H9 (cell line): ENCODE results near the gene PRAMEF10. TPM values are rescaled to one million over a fixed set of nuclear protein-coding genes. Genes with fewer than 3 reads are reported as not detected.
"Not testable (repeated sequence)": the region's sequence is repeated elsewhere in the genome, so short reads cannot be mapped to it uniquely, and the experiment has no call there.

Experiments
- DNase-seq: peaks from one replicate; pipeline ENCODE4 v3.0.0-alpha.2; 2017
- H2AFZ ChIP-seq: one replicate; pipeline ENCODE4 v1.6.1; 2013; ENCODE audit warnings: mild to moderate bottlenecking, low read length, control low read depth, moderate library complexity
- H2AK5ac ChIP-seq: 2 replicates; pipeline ENCODE4 v1.6.1; 2013; ENCODE audit warnings: low read length, control low read depth, mixed read lengths; ENCODE audit not compliant: insufficient read length
- H2BK120ac ChIP-seq: one replicate; pipeline ENCODE4 v1.6.1; 2013; ENCODE audit warnings: low read depth, mild to moderate bottlenecking, low read length, control low read depth, inconsistent platforms; ENCODE audit not compliant: poor library complexity, severe bottlenecking
- H2BK12ac ChIP-seq: 2 replicates; pipeline ENCODE4 v1.6.1; 2013; ENCODE audit warnings: low read length, control low read depth, mixed read lengths, low read depth; ENCODE audit not compliant: insufficient read length
- H2BK15ac ChIP-seq: 2 replicates; pipeline ENCODE4 v1.6.1; 2013; ENCODE audit warnings: low read depth, low read length, control low read depth
- H2BK20ac ChIP-seq: one replicate; pipeline ENCODE4 v1.6.1; 2013; ENCODE audit warnings: low read depth, mild to moderate bottlenecking, low read length, control low read depth, inconsistent platforms; ENCODE audit not compliant: poor library complexity, severe bottlenecking
- H2BK5ac ChIP-seq: 2 replicates; pipeline ENCODE4 v1.6.1; 2013; ENCODE audit warnings: low read length, control low read depth, mixed read lengths; ENCODE audit not compliant: insufficient read length
- H3K14ac ChIP-seq: 2 replicates; pipeline ENCODE4 v1.6.1; 2013; ENCODE audit warnings: low read length, control low read depth; ENCODE audit not compliant: insufficient read depth
- H3K18ac ChIP-seq: 2 replicates; pipeline ENCODE4 v1.6.1; 2013; ENCODE audit warnings: low read depth, mild to moderate bottlenecking, mixed read lengths, low read length, control low read depth; ENCODE audit not compliant: insufficient read length
- H3K23ac ChIP-seq: 2 replicates; pipeline ENCODE4 v1.6.1; 2013; ENCODE audit warnings: low read length, control low read depth, mixed read lengths, low read depth; ENCODE audit not compliant: insufficient read length
- H3K23me2 ChIP-seq: 2 replicates; pipeline ENCODE4 v1.6.1; 2013; ENCODE audit warnings: low read depth, mild to moderate bottlenecking, mixed read lengths, low read length, control low read depth; ENCODE audit not compliant: insufficient read length, poor library complexity, severe bottlenecking
- H3K27ac ChIP-seq: 2 replicates; pipeline ENCODE4 v1.5.1; 2013; ENCODE audit warnings: low read length, control low read depth, mixed read lengths, low read depth; ENCODE audit not compliant: insufficient read length
- H3K27me3 ChIP-seq: 2 replicates; pipeline ENCODE4 v1.6.1; 2013; ENCODE audit warnings: low read length, control low read depth, inconsistent platforms; ENCODE audit not compliant: insufficient read depth
- H3K4ac ChIP-seq: 2 replicates; pipeline ENCODE4 v1.6.1; 2013; ENCODE audit warnings: low read depth, mild to moderate bottlenecking, control low read depth, inconsistent platforms, low read length, moderate library complexity
- H3K4me1 ChIP-seq: 2 replicates; pipeline ENCODE4 v1.6.1; 2013; ENCODE audit warnings: low read length, control low read depth, inconsistent platforms; ENCODE audit not compliant: insufficient read depth
- H3K4me2 ChIP-seq: 2 replicates; pipeline ENCODE4 v1.6.1; 2013; ENCODE audit warnings: low read length, control low read depth, mixed read lengths; ENCODE audit not compliant: insufficient read length, insufficient read depth
- H3K56ac ChIP-seq: 2 replicates; pipeline ENCODE4 v1.6.1; 2013; ENCODE audit warnings: low read depth, mild to moderate bottlenecking, mixed read lengths, low read length, control low read depth; ENCODE audit not compliant: insufficient read length
- H3K79me1 ChIP-seq: 2 replicates; pipeline ENCODE4 v1.6.1; 2013; ENCODE audit warnings: low read depth, mild to moderate bottlenecking, moderate library complexity, low read length, control low read depth, inconsistent platforms; ENCODE audit not compliant: insufficient read depth, poor library complexity, severe bottlenecking
- H3K79me2 ChIP-seq: 2 replicates; pipeline ENCODE4 v1.6.1; 2013; ENCODE audit warnings: low read length, control low read depth, inconsistent platforms; ENCODE audit not compliant: insufficient read depth
- H3K9ac ChIP-seq: 2 replicates; pipeline ENCODE4 v1.6.1; 2013; ENCODE audit warnings: low read length, control low read depth, mixed read lengths; ENCODE audit not compliant: insufficient read length; ENCODE audit errors: extremely low read depth
- H3K9me3 ChIP-seq: one replicate; pipeline ENCODE4 v1.6.1; 2013; ENCODE audit warnings: low read depth, low read length, inconsistent platforms; ENCODE audit not compliant: control insufficient read depth
- H3T11ph ChIP-seq: one replicate; pipeline ENCODE4 v1.6.1; 2013; ENCODE audit warnings: mild to moderate bottlenecking, low read length, control low read depth, inconsistent platforms
- H4K20me1 ChIP-seq: one replicate; pipeline ENCODE4 v1.6.1; 2013; ENCODE audit not compliant: control insufficient read depth, insufficient read length, insufficient read depth
- H4K5ac ChIP-seq: 2 replicates; pipeline ENCODE4 v1.6.1; 2013; ENCODE audit warnings: low read depth, mild to moderate bottlenecking, mixed read lengths, low read length, control low read depth; ENCODE audit not compliant: insufficient read length
- H4K8ac ChIP-seq: replicated peaks from 2 replicates; pipeline ENCODE4 v1.6.1; 2013; ENCODE audit warnings: low read length, control low read depth, mixed read lengths, low read depth; ENCODE audit not compliant: insufficient read length
- H4K91ac ChIP-seq: 2 replicates; pipeline ENCODE4 v1.6.1; 2013; ENCODE audit warnings: low read depth, mild to moderate bottlenecking, moderate library complexity, mixed read lengths, low read length, control low read depth; ENCODE audit not compliant: insufficient read length
- H3K27ac Mint-ChIP-seq, 3 experiments: 2 replicates in 2 of 3; 3 replicates in 1 of 3; pipeline ENCODE4 v1.8.0; 2020 to 2021; ENCODE audit warnings: mixed read lengths in 3 of 3, mild to moderate bottlenecking in 1 of 3, moderate library complexity in 1 of 3
- H3K27me3 Mint-ChIP-seq: 2 replicates; pipeline ENCODE4 v1.8.0; 2021; ENCODE audit warnings: low read depth, mild to moderate bottlenecking, moderate library complexity, mixed read lengths
- H3K36me3 Mint-ChIP-seq, 3 experiments: 2 replicates in 2 of 3; 3 replicates in 1 of 3; pipeline ENCODE4 v1.8.0; 2020 to 2021; ENCODE audit warnings: low read depth in 3 of 3, mixed read lengths in 3 of 3; ENCODE audit not compliant: insufficient read depth in 1 of 3
- H3K4me1 Mint-ChIP-seq, 2 experiments: 2 replicates each; pipeline ENCODE4 v1.8.0; 2020; ENCODE audit warnings: mixed read lengths in 2 of 2
- H3K4me3 Mint-ChIP-seq, 2 experiments: 2 replicates in 1 of 2; 3 replicates in 1 of 2; pipeline ENCODE4 v1.8.0; 2020 to 2021; ENCODE audit warnings: mild to moderate bottlenecking in 2 of 2, mixed read lengths in 2 of 2, moderate library complexity in 1 of 2
- H3K9me3 Mint-ChIP-seq, 2 experiments: 2 replicates in 1 of 2; 3 replicates in 1 of 2; pipeline ENCODE4 v1.8.0; 2020; ENCODE audit warnings: mild to moderate bottlenecking in 2 of 2, mixed read lengths in 2 of 2, moderate library complexity in 1 of 2
- WGBS: extraction: QIAGEN DNeasy Blood & Tissue Kit; methylation state at CpG from one replicate; pipeline ENCODE4 v1.1.7; 2013; ENCODE audit warnings: missing lambda C conversion rate, low lambda C conversion rate, mixed read lengths; ENCODE audit not compliant: insufficient read length; ENCODE audit errors: extremely low coverage; 5-methylcytosine and 5-hydroxymethylcytosine counted together
- total RNA-seq: library from RNA; stranded (reverse); gene quantifications from 2 replicates; pipeline ENCODE4 v1.2.1, GENCODE V29; 2021

PRAMEF10 gene
- total RNA-seq, 1 experiment from 2014 or later = not detected

DNA sequence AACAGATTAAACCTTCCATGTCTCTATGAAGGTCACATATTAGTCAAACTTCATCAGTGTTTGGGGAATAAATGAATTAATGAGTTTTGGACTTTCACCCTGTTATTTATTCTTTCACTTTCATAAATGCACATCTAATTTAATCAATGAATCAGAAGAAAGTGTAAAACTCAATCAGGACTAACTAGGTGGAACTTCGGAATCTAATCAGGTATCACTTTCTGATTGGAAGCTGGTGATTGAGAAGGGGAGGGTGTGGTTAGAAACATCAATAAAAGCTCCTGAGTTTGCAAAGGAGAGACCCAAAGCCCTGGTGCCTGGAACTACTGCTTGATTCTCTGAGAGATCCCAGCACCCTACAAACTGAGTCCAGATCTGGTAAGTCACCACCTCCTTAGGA lies 18.2 kb upstream of the PRAMEF10 start, which contains the start of gene PRAMEF7:
PRAMEF7 (plus strand) TSS at position 301 of the 400 bp plus-strand sequence. CDS start 1,083 bp downstream, outside the sequence.
- not testable (repeated sequence) for H3K27me3 Mint-ChIP-seq, H2BK15ac ChIP-seq, H3K4me3 Mint-ChIP-seq, H4K20me1 ChIP-seq, H3K23ac ChIP-seq, H3K4me2 ChIP-seq, H2BK20ac ChIP-seq, H3K14ac ChIP-seq, H3K36me3 Mint-ChIP-seq, H3K27ac Mint-ChIP-seq, H2BK5ac ChIP-seq, H4K5ac ChIP-seq, H3K9ac ChIP-seq, H3K18ac ChIP-seq, H3K79me2 ChIP-seq, H3K4me1 Mint-ChIP-seq, H3K79me1 ChIP-seq, H3K27me3 ChIP-seq, H2BK12ac ChIP-seq, H3K4me1 ChIP-seq, H3K56ac ChIP-seq, H4K91ac ChIP-seq, H3K9me3 Mint-ChIP-seq, H3K23me2 ChIP-seq, H2BK120ac ChIP-seq, H3K27ac ChIP-seq, H4K8ac ChIP-seq, H2AK5ac ChIP-seq, H3K4ac ChIP-seq, H3T11ph ChIP-seq, DNase-seq, H2AFZ ChIP-seq, H3K9me3 ChIP-seq
- no CpG with 5 or more reads among the region's 1 CpG for WGBS

DNA sequence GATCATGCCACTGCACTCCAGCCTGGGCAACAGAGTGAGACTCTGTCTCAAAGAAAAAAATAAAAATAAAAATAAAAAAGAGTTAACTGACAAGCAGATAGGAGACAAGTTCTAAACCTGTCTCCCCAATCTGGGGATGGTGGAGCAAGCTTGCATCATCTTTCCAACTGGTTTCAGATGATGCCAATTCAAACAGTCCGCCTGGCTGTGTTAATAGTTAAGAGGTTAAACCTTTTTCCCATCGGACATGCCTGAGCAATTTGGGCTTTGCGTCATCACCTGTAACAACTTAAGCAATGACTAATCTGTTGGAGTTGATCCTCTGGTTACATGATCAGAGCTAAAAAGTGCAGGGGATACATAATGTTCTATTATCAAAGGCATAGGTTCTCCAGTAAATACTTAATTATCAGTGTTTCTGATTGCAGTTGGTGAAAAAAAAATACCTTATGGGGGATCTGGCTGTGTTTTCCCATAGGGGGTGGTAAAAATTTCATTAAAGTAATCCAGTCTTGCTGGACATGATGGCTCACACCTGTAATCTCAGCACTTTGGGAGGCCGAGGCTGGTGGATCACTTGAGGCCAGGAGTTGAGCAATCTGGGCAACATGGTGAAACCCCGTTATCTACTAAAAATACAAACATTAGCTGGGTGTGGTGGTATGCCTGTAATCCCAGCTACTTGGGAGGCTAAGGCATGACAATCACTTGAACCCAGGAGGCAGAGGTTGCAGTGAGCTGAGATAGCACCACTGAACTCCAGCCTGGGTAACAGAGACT lies 5.9 kb upstream of the PRAMEF10 start:
- not testable (repeated sequence) for H3K27ac Mint-ChIP-seq, H3K23ac ChIP-seq, H2AK5ac ChIP-seq, H3K79me1 ChIP-seq, H2BK20ac ChIP-seq, H3K23me2 ChIP-seq, H2BK15ac ChIP-seq, H3T11ph ChIP-seq, H3K27me3 Mint-ChIP-seq, H3K9me3 Mint-ChIP-seq, H4K8ac ChIP-seq, H3K4me1 Mint-ChIP-seq, H4K20me1 ChIP-seq, H2BK120ac ChIP-seq, H3K9ac ChIP-seq, H3K27ac ChIP-seq, H3K27me3 ChIP-seq, H3K4me2 ChIP-seq, H3K36me3 Mint-ChIP-seq, H3K4me3 Mint-ChIP-seq, H3K9me3 ChIP-seq, H3K14ac ChIP-seq, H3K4ac ChIP-seq, H2BK12ac ChIP-seq, H4K5ac ChIP-seq, H4K91ac ChIP-seq, H3K4me1 ChIP-seq, H2AFZ ChIP-seq, H3K18ac ChIP-seq, DNase-seq, H2BK5ac ChIP-seq, H3K79me2 ChIP-seq, H3K56ac ChIP-seq
- no CpG with 5 or more reads among the region's 5 CpGs for WGBS
